SU-DHL-6 (cell line): ENCODE measurements around the gene TFAP2D.

Experiments
- CTCF ChIP-seq: fragments of 200-600 bp; sonication (generic); IDR thresholded peaks from one replicate; pipeline ENCODE4 v1.5.1; 2017; ENCODE audit warnings: antibody characterized with exemption, mild to moderate bottlenecking, low read length, moderate library complexity; ENCODE audit not compliant: insufficient read depth, poor library complexity, severe bottlenecking
- EZH2phosphoT487 ChIP-seq: fragments of 200-600 bp; sonication (generic), shearing (Covaris generic); conservative IDR thresholded peaks from 2 replicates; pipeline ENCODE4 v1.6.1; 2018; ENCODE audit warnings: mild to moderate bottlenecking, antibody characterized with exemption, low read length, moderate library complexity, mixed read lengths

GRCh38 chr6:50722829-50723554 is 9.7 kb downstream of the TFAP2D start:
- no peak for TF ChIP-seq CTCF
- no peak for TF ChIP-seq EZH2phosphoT487
